ENCODE data around the gene NOP53. TPM values are rescaled to one million over a fixed set of nuclear protein-coding genes. Genes with fewer than 3 reads are reported as not detected.

NOP53 gene
- polyA plus RNA-seq, 1 donor (not counting 4 experiments of a cell fraction or from before 2014, with no cell fraction given) = 80.2 TPM

DNA sequence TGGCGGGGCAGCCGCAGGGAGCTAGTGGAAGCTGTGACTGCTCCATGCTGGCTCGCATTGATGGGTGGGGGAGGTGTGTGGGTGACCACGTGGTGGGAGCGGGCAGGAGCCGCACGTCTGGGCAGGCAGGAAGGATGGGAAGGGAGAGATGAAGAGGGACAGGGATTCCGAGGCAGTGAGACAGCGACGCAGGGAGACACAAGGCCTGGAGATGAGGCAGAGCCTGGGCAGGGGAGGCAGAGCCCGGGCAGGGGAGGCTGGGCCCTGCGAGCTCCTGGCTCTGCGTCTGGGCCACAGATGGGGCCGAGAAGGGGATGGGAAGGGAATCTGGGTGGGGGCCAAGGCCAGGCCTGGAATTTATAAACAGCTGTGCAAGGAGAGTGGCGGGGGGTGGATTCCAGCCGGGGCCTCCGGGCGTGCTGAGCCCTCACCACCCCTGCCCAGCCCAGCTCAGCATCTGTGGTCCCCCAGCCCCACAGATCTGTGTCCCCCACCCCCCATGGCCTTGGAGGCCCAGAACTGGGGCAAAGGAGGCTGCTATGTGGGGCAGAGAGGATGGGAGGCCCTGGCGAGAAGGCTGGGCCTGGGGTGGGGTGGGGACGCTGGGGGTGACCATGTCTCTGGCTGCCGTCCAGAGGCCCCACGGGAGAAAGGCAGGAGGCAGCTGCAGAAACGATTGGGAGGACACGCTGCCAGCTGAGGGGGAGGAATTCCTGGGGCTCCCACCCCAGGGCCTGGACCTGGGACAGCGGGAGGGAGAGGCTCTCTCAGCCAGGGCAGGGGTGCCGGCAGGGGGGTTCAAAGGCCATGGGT, 26.1 kb upstream of the NOP53 start:
- DNase-seq (ENCODE audit: low read depth, low spot score) (peak; percentile 92), FAIRE-seq (peak; percentile 89)
- Histone ChIP-seq H3K4me2 (ENCODE audit: control insufficient read depth, extremely low read depth, insufficient read depth, low read depth, low read length) (peak overlapping the region; percentile 68), H3K27me3 (ENCODE audit: control insufficient read depth, extremely low read depth, insufficient read depth, low read length) (no peaks in the 10 kb centered on the region), H3K4me3 (ENCODE audit: control insufficient read depth in 2 of 3, extremely low read depth in 1 of 3, insufficient read depth in 2 of 3, low read depth in 1 of 3, low read length in 3 of 3) (peak overlapping the region in 2 of 3 experiments; percentile 29 to 55), H3K9me3 (ENCODE audit: control insufficient read depth, low read depth, low read length) (no peaks in the 10 kb centered on the region), H3K4me1 (ENCODE audit: control insufficient read depth, extremely low read depth, insufficient read depth, low read length) (peaks cover 42% of the 10 kb centered on the region), H4K20me1 (ENCODE audit: control insufficient read depth, extremely low read depth, insufficient read depth, low read length) (peaks cover 3% of the 10 kb centered on the region), H3K27ac (ENCODE audit: control insufficient read depth, insufficient read depth, low read length) (peak overlapping the region; percentile 78), H3K9me1 (ENCODE audit: control insufficient read depth, extremely low read depth, insufficient read depth, low read length) (peaks cover 2% of the 10 kb centered on the region), H3K36me3 (ENCODE audit: control insufficient read depth in 2 of 2, extremely low read depth in 1 of 2, insufficient read depth in 2 of 2, low read length in 2 of 2) (peaks cover 23 to 40% of the 10 kb centered on the region in 2 experiments), H3K79me2 (ENCODE audit: control insufficient read depth, insufficient read depth, low read length) (peaks cover 45% of the 10 kb centered on the region), H3K9ac (ENCODE audit: control insufficient read depth, extremely low read depth, insufficient read depth, low read length) (peak overlapping the region; percentile 67), H2AFZ (ENCODE audit: control insufficient read depth, low read length) (no peak overlapping the region)
- dilution Hi-C loops (cut with MboI; ENCODE audit: extremely low pct_ligation_motif_present, low sequenced_read_pairs) = no loop called here
- no peak for TF ChIP-seq EZH2 (IDR thresholded peaks at IDR 0.05; ENCODE audit: low read length)
- TF ChIP-seq, protein P1, sequence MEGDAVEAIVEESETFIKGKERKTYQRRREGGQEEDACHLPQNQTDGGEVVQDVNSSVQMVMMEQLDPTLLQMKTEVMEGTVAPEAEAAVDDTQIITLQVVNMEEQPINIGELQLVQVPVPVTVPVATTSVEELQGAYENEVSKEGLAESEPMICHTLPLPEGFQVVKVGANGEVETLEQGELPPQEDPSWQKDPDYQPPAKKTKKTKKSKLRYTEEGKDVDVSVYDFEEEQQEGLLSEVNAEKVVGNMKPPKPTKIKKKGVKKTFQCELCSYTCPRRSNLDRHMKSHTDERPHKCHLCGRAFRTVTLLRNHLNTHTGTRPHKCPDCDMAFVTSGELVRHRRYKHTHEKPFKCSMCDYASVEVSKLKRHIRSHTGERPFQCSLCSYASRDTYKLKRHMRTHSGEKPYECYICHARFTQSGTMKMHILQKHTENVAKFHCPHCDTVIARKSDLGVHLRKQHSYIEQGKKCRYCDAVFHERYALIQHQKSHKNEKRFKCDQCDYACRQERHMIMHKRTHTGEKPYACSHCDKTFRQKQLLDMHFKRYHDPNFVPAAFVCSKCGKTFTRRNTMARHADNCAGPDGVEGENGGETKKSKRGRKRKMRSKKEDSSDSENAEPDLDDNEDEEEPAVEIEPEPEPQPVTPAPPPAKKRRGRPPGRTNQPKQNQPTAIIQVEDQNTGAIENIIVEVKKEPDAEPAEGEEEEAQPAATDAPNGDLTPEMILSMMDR (optimal IDR thresholded peaks at IDR 0.05 in 1 of 3, IDR thresholded peaks at IDR 0.05 in 1 of 3, conservative IDR thresholded peaks at IDR 0.05 in 1 of 3; ENCODE audit: extremely low read depth in 1 of 3, insufficient read depth in 2 of 3, low read length in 3 of 3) = no peak

DNA sequence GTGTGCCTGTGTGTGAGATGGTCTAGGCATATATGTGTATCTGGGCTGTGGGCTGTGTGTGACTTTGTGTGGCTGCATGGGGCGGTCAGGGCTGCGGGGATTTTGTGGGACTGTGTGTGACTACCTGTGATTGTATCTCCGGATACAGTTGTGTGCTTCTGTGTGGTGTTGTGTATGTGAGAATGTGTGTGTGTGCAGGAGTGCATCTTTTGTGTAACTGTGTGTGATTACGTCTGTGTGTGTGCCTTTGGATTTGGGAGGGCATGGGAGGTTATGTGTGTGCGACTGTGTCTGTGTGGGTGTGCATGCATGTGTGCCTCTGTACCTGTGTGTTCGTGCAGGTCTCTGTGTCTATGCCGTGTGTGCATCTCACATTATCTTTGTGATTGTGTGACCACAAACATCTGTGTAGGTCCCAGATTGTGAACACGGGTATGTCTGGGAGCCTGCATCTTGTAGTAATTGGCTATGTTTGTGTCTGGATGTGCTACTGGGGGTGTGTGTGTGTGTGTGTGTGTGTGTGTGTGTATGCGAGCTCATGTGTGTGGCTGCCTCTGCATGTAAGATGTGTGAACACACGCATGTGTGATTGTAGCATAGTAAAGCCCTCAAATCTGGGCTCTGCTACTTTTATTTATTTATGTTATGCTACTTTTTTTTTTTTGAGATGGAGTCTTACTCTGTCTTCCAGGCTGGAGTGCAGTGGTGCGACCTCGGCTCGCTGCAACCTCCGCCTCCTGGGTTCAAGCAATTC, 24.5 kb upstream of the NOP53 start:
- dilution Hi-C loops (cut with MboI; ENCODE audit: extremely low pct_ligation_motif_present, low sequenced_read_pairs) = no loop called here
- H3K9ac ChIP-seq (ENCODE audit: control insufficient read depth, extremely low read depth, insufficient read depth, low read length) = no peak overlapping the region
- peaks cover 30% of the 10 kb centered on the region for H3K79me2 ChIP-seq (ENCODE audit: control insufficient read depth, insufficient read depth, low read length)
- no peak overlapping the region for H3K4me3 ChIP-seq (ENCODE audit: control insufficient read depth in 2 of 3, extremely low read depth in 1 of 3, insufficient read depth in 2 of 3, low read depth in 1 of 3, low read length in 3 of 3)
- H3K9me1 ChIP-seq (ENCODE audit: control insufficient read depth, extremely low read depth, insufficient read depth, low read length) = no peaks in the 10 kb centered on the region
- FAIRE-seq (no peak), DNase-seq (ENCODE audit: low read depth, low spot score) (no peak)
- H3K9me3 ChIP-seq (ENCODE audit: control insufficient read depth, low read depth, low read length) = no peaks in the 10 kb centered on the region
- H4K20me1 ChIP-seq (ENCODE audit: control insufficient read depth, extremely low read depth, insufficient read depth, low read length) = peaks cover 3% of the 10 kb centered on the region
- H2AFZ ChIP-seq (ENCODE audit: control insufficient read depth, low read length) = no peak overlapping the region
- H3K4me2 ChIP-seq (ENCODE audit: control insufficient read depth, extremely low read depth, insufficient read depth, low read depth, low read length) = no peak overlapping the region
- TF ChIP-seq, protein P1 (optimal IDR thresholded peaks at IDR 0.05 in 1 of 3, IDR thresholded peaks at IDR 0.05 in 1 of 3, conservative IDR thresholded peaks at IDR 0.05 in 1 of 3; ENCODE audit: extremely low read depth in 1 of 3, insufficient read depth in 2 of 3, low read length in 3 of 3) = no peak
- TF ChIP-seq EZH2 (IDR thresholded peaks at IDR 0.05; ENCODE audit: low read length) = no peak
- no peaks in the 10 kb centered on the region for H3K27me3 ChIP-seq (ENCODE audit: control insufficient read depth, extremely low read depth, insufficient read depth, low read length)
- H3K4me1 ChIP-seq (ENCODE audit: control insufficient read depth, extremely low read depth, insufficient read depth, low read length) = peaks cover 41% of the 10 kb centered on the region
- H3K36me3 ChIP-seq (ENCODE audit: control insufficient read depth in 2 of 2, extremely low read depth in 1 of 2, insufficient read depth in 2 of 2, low read length in 2 of 2) = peaks cover 22 to 39% of the 10 kb centered on the region in 2 experiments
- H3K27ac ChIP-seq (ENCODE audit: control insufficient read depth, insufficient read depth, low read length) = no peak overlapping the region

Measured in keratinocyte (primary cell).